IMR-90 (cell line): Measurements from ENCODE around the gene INPP5B. TPM values are rescaled to one million over a fixed set of nuclear protein-coding genes. Genes with fewer than 3 reads are reported as not detected.

ENCODE experiments used
- ATAC-seq: fragments of 200-7000 bp; cut with Tn5 transposase; 2 replicates; pipeline ENCODE4 v1.9.1; 2020; ENCODE audit warnings: low read depth, mild to moderate bottlenecking, moderate library complexity
- BruUV-seq: library from RNA; stranded (reverse); fragments of 400-500 nt; replicated peaks from 2 replicates; lab custom pipeline; 2021; lab: Mats Ljungman, UMichigan
- CTCF ChIA-PET: fragments of 300-600 bp; formaldehyde crosslinking; extraction: SDS; loops from one replicate; lab custom pipeline; 2021; ENCODE audit warnings: antibody characterized with exemption; lab: Yijun Ruan, JAX
- POLR2A ChIA-PET: fragments of 300-600 bp; sonication (Branson Sonifier 250); formaldehyde crosslinking; loops from one replicate; lab custom pipeline; 2022; ENCODE audit warnings: antibody characterized with exemption; ENCODE audit not compliant: unreplicated experiment; lab: Charles Lee
- DNase-seq: peaks from one replicate; pipeline ENCODE4 v3.0.0; 2013
- H2AFZ ChIP-seq: replicated peaks from 2 replicates; pipeline ENCODE3; 2013; ENCODE audit warnings: low read length, mild to moderate bottlenecking; ENCODE audit not compliant: poor library complexity
- H2AK5ac ChIP-seq: 2 replicates; pipeline ENCODE4 v1.6.1; 2013; ENCODE audit warnings: low read depth, low read length, inconsistent platforms
- H2AK9ac ChIP-seq: replicated peaks from 2 replicates; pipeline ENCODE3; 2013; ENCODE audit warnings: mild to moderate bottlenecking, low read depth, low read length, moderate library complexity; ENCODE audit not compliant: poor library complexity
- H2BK120ac ChIP-seq: 2 replicates; pipeline ENCODE4 v1.6.1; 2013; ENCODE audit warnings: low read depth, low read length, inconsistent platforms
- H2BK15ac ChIP-seq: 3 replicates; pipeline ENCODE4 v1.6.1; 2013; ENCODE audit warnings: low read depth, low read length, inconsistent platforms
- H2BK20ac ChIP-seq: 2 replicates; pipeline ENCODE4 v1.6.1; 2013; ENCODE audit warnings: low read depth, mild to moderate bottlenecking, inconsistent platforms, low read length, moderate library complexity
- H2BK5ac ChIP-seq: 2 replicates; pipeline ENCODE4 v1.6.1; 2013; ENCODE audit warnings: mild to moderate bottlenecking, low read depth, low read length, inconsistent platforms; ENCODE audit not compliant: poor library complexity, severe bottlenecking
- H3K14ac ChIP-seq: replicated peaks from 2 replicates; pipeline ENCODE4 v1.6.1; 2013; ENCODE audit warnings: low read depth, low read length, inconsistent platforms
- H3K18ac ChIP-seq: 2 replicates; pipeline ENCODE4 v1.6.1; 2013; ENCODE audit warnings: low read depth, low read length, control low read depth
- H3K23ac ChIP-seq: 2 replicates; pipeline ENCODE4 v1.6.1; 2013; ENCODE audit warnings: low read depth, low read length, inconsistent platforms
- H3K27ac ChIP-seq: 2 replicates; pipeline ENCODE4 v1.5.1; 2013; ENCODE audit warnings: mild to moderate bottlenecking, control low read depth, low read length; ENCODE audit not compliant: insufficient read depth
- H3K27me3 ChIP-seq: 2 replicates; pipeline ENCODE4 v1.6.1; 2013; ENCODE audit warnings: low read length; ENCODE audit not compliant: control insufficient read depth, insufficient read depth
- H3K36me3 ChIP-seq: 2 replicates; pipeline ENCODE4 v1.6.1; 2013; ENCODE audit warnings: low read length, mixed read lengths; ENCODE audit not compliant: control insufficient read depth, insufficient read depth
- H3K4ac ChIP-seq: 2 replicates; pipeline ENCODE4 v1.6.1; 2013; ENCODE audit warnings: low read depth, low read length, inconsistent platforms
- H3K4me1 ChIP-seq: 2 replicates; pipeline ENCODE4 v1.6.1; 2013; ENCODE audit warnings: low read length, mixed read lengths; ENCODE audit not compliant: control insufficient read depth, insufficient read depth
- H3K4me2 ChIP-seq: 2 replicates; pipeline ENCODE4 v1.6.1; 2013; ENCODE audit warnings: low read depth, mild to moderate bottlenecking, control low read depth, low read length, moderate library complexity
- H3K4me3 ChIP-seq: 2 replicates; pipeline ENCODE4 v1.5.1; 2013; ENCODE audit warnings: low read depth, mild to moderate bottlenecking, control low read depth, low read length, moderate library complexity; ENCODE audit not compliant: insufficient read depth
- H3K56ac ChIP-seq: 2 replicates; pipeline ENCODE4 v1.6.1; 2013; ENCODE audit warnings: low read length, inconsistent platforms; ENCODE audit not compliant: insufficient read depth; ENCODE audit errors: extremely low read depth
- H3K79me1 ChIP-seq, 2 experiments: 2 replicates each; pipeline ENCODE4 v1.6.1; 2013; ENCODE audit warnings: low read length in 2 of 2, inconsistent platforms in 1 of 2, low read depth in 1 of 2
- H3K9ac ChIP-seq: 2 replicates; pipeline ENCODE4 v1.6.1; 2013; ENCODE audit warnings: low read depth, low read length, control low read depth
- H3K9me1 ChIP-seq: 2 replicates; pipeline ENCODE4 v1.6.1; 2013; ENCODE audit warnings: low read length, inconsistent platforms; ENCODE audit not compliant: insufficient read depth
- H3K9me3 ChIP-seq: 2 replicates; pipeline ENCODE4 v1.6.1; 2013; ENCODE audit warnings: low read length; ENCODE audit not compliant: control insufficient read depth, insufficient read depth
- H4K20me1 ChIP-seq: 2 replicates; pipeline ENCODE4 v1.6.1; 2013; ENCODE audit warnings: low read length, inconsistent platforms; ENCODE audit not compliant: insufficient read depth
- H4K5ac ChIP-seq: 2 replicates; pipeline ENCODE4 v1.6.1; 2013; ENCODE audit warnings: mild to moderate bottlenecking, low read depth, low read length, control low read depth
- H4K8ac ChIP-seq, 2 experiments: 2 replicates each; pipeline ENCODE4 v1.6.1; 2013; ENCODE audit warnings: low read depth in 2 of 2, low read length in 2 of 2, control low read depth in 1 of 2, inconsistent platforms in 1 of 2
- H4K91ac ChIP-seq: 2 replicates; pipeline ENCODE4 v1.6.1; 2013; ENCODE audit warnings: low read depth, low read length, inconsistent platforms; ENCODE audit not compliant: insufficient read depth
- MAFK ChIP-seq: IDR thresholded peaks from 2 replicates; pipeline ENCODE4 v1.6.1; 2012; ENCODE audit warnings: low read depth, low read length, improper control_type of control experiment
- NFE2L2 ChIP-seq: fragments of 150-350 bp; IDR thresholded peaks from 2 replicates; pipeline ENCODE4 v1.6.1; 2016; ENCODE audit warnings: low read depth, mild to moderate bottlenecking, low read length
- POLR2A ChIP-seq: IDR thresholded peaks from 2 replicates; pipeline ENCODE4 v1.6.1; 2012; ENCODE audit warnings: mild to moderate bottlenecking, low read depth, low read length
- RAD21 ChIP-seq: IDR thresholded peaks from 2 replicates; pipeline ENCODE4 v1.6.1; 2012; ENCODE audit warnings: low read length, improper control_type of control experiment
- RCOR1 ChIP-seq: IDR thresholded peaks from 2 replicates; pipeline ENCODE4 v1.6.1; 2012; ENCODE audit warnings: mild to moderate bottlenecking, low read length, improper control_type of control experiment; ENCODE audit not compliant: insufficient replicate concordance
- WGBS, 2 experiments: methylation state at CpG; one replicate each; pipeline versions ENCODE4 v1.1.5 to v1.1.7; 2013; ENCODE audit warnings: missing lambda C conversion rate in 2 of 2; ENCODE audit not compliant: insufficient read length in 1 of 2; ENCODE audit errors: extremely low coverage in 2 of 2; 5-methylcytosine and 5-hydroxymethylcytosine counted together
- dilution Hi-C: fragments of 300-500 bp; cut with HindIII; formaldehyde crosslinking; loops from one replicate; pipeline ENCODE4 v1.14.3; 2018; ENCODE audit warnings: low sequenced_read_pairs; ENCODE audit not compliant: unreplicated experiment
- in situ Hi-C: fragments of 300-500 bp; cut with MboI; formaldehyde crosslinking; loops from 3 replicates; pipeline ENCODE4 v1.14.3; 2019; ENCODE audit warnings: low sequenced_read_pairs, inconsistent platforms, mixed read lengths
- intact Hi-C: fragments of 100-400 bp; cut with micrococcal nuclease; formaldehyde crosslinking; loops from 2 replicates; pipeline ENCODE4 v1.10.0; 2022
- polyA plus RNA-seq, 3 experiments: library from polyadenylated mRNA; depleted of rRNA; stranded (reverse); fragments of >200 nt; gene quantifications; 2 replicates each; pipeline ENCODE4 v1.2.3, GENCODE V29; 2012; ENCODE audit warnings: low replicate concordance in 1 of 3
- total RNA-seq: library from RNA; depleted of rRNA; stranded (reverse); fragments of >200 nt; gene quantifications from 2 replicates; pipeline ENCODE4 v1.2.3, GENCODE V29; 2012
- TF ChIP-seq, protein P1 (sequence below): fragments of 150-350 bp; IDR thresholded peaks from 2 replicates; pipeline ENCODE4 v1.6.1; 2017; ENCODE audit warnings: mild to moderate bottlenecking, antibody characterized with exemption, low read length, low read depth

INPP5B gene
- total and polyA plus RNA-seq, 2 of the 4 experiments (the other 2 are of a cell fraction): 9.4 to 20.4 TPM

- Histone ChIP-seq H2AK9ac (no peak overlapping the region), H2AK5ac (no peak overlapping the region), H3K56ac (no peak overlapping the region), H3K4me2 (no peak overlapping the region), H3K36me3 (peaks cover 8% of the 10 kb centered on the region), H2BK120ac (no peak overlapping the region), H3K23ac (no peak overlapping the region; the same call in 1 of the 2 replicates), H3K4ac (no peak overlapping the region), H3K9me1 (peaks cover 7% of the 10 kb centered on the region), H2BK15ac (no peak overlapping the region), H2AFZ (no peak overlapping the region), H4K8ac (no peak overlapping the region), H3K27ac (no peak overlapping the region), H3K9me3 (no peaks in the 10 kb centered on the region), H2BK5ac (no peak overlapping the region), H3K14ac (no peak overlapping the region), H3K4me1 (peaks cover 4% of the 10 kb centered on the region; the same call in 1 of the 2 replicates), H3K9ac (no peak overlapping the region), H4K20me1 (peaks cover 21% of the 10 kb centered on the region; the same call in 1 of the 2 replicates), H3K27me3 (no peaks in the 10 kb centered on the region), H4K5ac (no peak overlapping the region), H3K18ac (no peak overlapping the region), H3K79me1 (peaks cover 40 to 69% of the 10 kb centered on the region in 2 experiments), H4K91ac (no peak overlapping the region), H2BK20ac (no peak overlapping the region), H3K4me3 (no peak overlapping the region)
- dilution Hi-C loops: no loop called here
- in situ Hi-C loops: no loop called here
- ChIA-PET POLR2A (no interaction called here), CTCF (interaction anchor here (0.7 kb wide), 1 partner anchor 95 kb away, joined by 4 read pairs; no protein-coding TSS in a partner anchor)
- no peak for ATAC-seq
- 92% methylated on average over 2 of the region's 2 CpGs; no CpG with 5 or more reads in 1 of the 2 experiments for WGBS, 2 experiments
- peak; percentile 26 for DNase-seq
- TF ChIP-seq MAFK: peak; percentile 10; the same call in 1 of the 2 replicates
- TF ChIP-seq, protein P1, sequence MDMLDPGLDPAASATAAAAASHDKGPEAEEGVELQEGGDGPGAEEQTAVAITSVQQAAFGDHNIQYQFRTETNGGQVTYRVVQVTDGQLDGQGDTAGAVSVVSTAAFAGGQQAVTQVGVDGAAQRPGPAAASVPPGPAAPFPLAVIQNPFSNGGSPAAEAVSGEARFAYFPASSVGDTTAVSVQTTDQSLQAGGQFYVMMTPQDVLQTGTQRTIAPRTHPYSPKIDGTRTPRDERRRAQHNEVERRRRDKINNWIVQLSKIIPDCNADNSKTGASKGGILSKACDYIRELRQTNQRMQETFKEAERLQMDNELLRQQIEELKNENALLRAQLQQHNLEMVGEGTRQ: no peak
- no peak for TF ChIP-seq RCOR1
- no peak for TF ChIP-seq POLR2A
- TF ChIP-seq NFE2L2: no peak
- TF ChIP-seq RAD21: no peak
- BruUV-seq: no TSS peak
- intact Hi-C loops: no loop called here
Observed at GRCh38 chr1:37851782-37852210, 95.1 kb downstream of the INPP5B start.
